HepG2 (cell line): Measurements from ENCODE around the gene MS4A13.
"Not testable (repeated sequence)": the region's sequence is repeated elsewhere in the genome, so short reads cannot be mapped to it uniquely, and the experiment has no call there.

ENCODE experiments used
- CTCF ChIP-seq: sonication (generic); formaldehyde crosslinking; IDR thresholded peaks from 2 replicates; pipeline ENCODE4 v1.5.0; 2020; ENCODE audit warnings: mild to moderate bottlenecking, missing genetic modification reagents, moderate library complexity
- FOXK2 ChIP-seq: fragments of 450-650 bp; IDR thresholded peaks from 2 replicates; pipeline ENCODE4 v1.6.1; 2016
- PAXIP1 ChIP-seq: sonication (generic); formaldehyde crosslinking; conservative IDR thresholded peaks from 2 replicates; pipeline ENCODE4 v1.4.0; 2020; ENCODE audit warnings: mild to moderate bottlenecking, missing genetic modification reagents, moderate library complexity
- PBX3 ChIP-seq: sonication (generic); formaldehyde crosslinking; IDR thresholded peaks from 2 replicates; pipeline ENCODE4 v1.8.1; 2023; ENCODE audit warnings: missing genetic modification reagents, inconsistent platforms, borderline replicate concordance
- RBM22 ChIP-seq: fragments of 200-400 bp; formaldehyde crosslinking; optimal IDR thresholded peaks from 2 replicates; pipeline ENCODE3; 2017; ENCODE audit warnings: mild to moderate bottlenecking, low read length, moderate library complexity
- TCF7 ChIP-seq: sonication (generic); IDR thresholded peaks from 2 replicates; pipeline ENCODE4 v1.6.1; 2016; ENCODE audit warnings: antibody characterized with exemption, low read depth
- USF2 ChIP-seq, 2 experiments: sonication (generic) in 1 of 2; formaldehyde crosslinking in 1 of 2; IDR thresholded peaks; 2 replicates each; pipeline versions ENCODE4 v1.5.1 to v1.6.1; 2011 to 2020; ENCODE audit warnings: borderline replicate concordance in 1 of 2, low read depth in 1 of 2, low read length in 1 of 2, mild to moderate bottlenecking in 1 of 2, missing genetic modification reagents in 1 of 2, moderate library complexity in 1 of 2
- ZNF747 ChIP-seq: sonication (generic); formaldehyde crosslinking; IDR thresholded peaks from 2 replicates; pipeline ENCODE4 v1.8.1; 2023; ENCODE audit warnings: missing genetic modification reagents, mild to moderate bottlenecking, borderline replicate concordance
- TF ChIP-seq, protein P1 (sequence below): IDR thresholded peaks from 2 replicates; pipeline ENCODE4 v1.6.1; 2016; ENCODE audit warnings: mild to moderate bottlenecking

- TF ChIP-seq ZNF747 (CRISPR knock-in tag); CTCF (CRISPR knock-in tag); TCF7; PAXIP1 (CRISPR knock-in tag); USF2 (IDR thresholded peaks at IDR 0.05; ENCODE audit: low read depth, low read length); USF2 (CRISPR knock-in tag; IDR thresholded peaks at IDR 0.05; ENCODE audit: borderline replicate concordance); PBX3; RBM22; FOXK2: not testable (repeated sequence)
- TF ChIP-seq, protein P1, sequence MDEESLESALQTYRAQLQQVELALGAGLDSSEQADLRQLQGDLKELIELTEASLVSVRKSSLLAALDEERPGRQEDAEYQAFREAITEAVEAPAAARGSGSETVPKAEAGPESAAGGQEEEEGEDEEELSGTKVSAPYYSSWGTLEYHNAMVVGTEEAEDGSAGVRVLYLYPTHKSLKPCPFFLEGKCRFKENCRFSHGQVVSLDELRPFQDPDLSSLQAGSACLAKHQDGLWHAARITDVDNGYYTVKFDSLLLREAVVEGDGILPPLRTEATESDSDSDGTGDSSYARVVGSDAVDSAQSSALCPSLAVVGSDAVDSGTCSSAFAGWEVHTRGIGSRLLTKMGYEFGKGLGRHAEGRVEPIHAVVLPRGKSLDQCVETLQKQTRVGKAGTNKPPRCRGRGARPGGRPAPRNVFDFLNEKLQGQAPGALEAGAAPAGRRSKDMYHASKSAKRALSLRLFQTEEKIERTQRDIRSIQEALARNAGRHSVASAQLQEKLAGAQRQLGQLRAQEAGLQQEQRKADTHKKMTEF (CRISPR knock-in tag) = not testable (repeated sequence)
Measured at GRCh38 chr11:60509609-60510008, 5.6 kb upstream of the MS4A13 start.
